ENCODE data around the gene DGKG.

DGKG gene

GRCh38 chr3:186361762-186362536 lies at the start of gene DGKG:
Gene DGKG (minus strand): TSS chr3:186362234. CDS start chr3:186320459, 41,775 bp downstream.
- H3K4me3 ChIP-seq (ENCODE audit: low read length) = peak within 1 kb of the TSS; percentile 46; the same call in 1 of the 2 replicates
- TF ChIP-seq ZNF274 (IDR thresholded peaks at IDR 0.05; ENCODE audit: low read depth, low read length) = no peak

DNA sequence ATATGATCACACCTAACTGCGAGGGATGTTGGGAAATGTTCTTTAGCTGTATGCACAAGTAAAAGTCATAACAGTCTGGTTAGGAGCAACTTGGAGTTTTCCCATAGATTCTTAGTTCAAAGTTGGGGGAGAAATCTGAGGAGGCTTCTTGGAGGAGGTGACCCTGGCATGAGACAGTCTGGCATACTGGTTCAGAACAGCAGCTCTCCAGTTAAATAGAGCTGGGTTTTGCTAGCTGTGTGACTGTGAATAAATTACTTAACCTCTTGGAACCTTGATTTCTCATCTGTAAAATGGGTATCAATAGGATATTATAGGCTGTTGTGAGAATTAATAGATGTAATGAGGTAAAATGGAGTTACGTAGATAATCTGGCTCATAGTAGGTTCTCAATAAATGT lies 49.1 kb upstream of the DGKG start:
- H3K4me3 ChIP-seq (ENCODE audit: low read length) = no peak overlapping the region
- no peak for TF ChIP-seq ZNF274 (IDR thresholded peaks at IDR 0.05; ENCODE audit: low read depth, low read length)

DNA sequence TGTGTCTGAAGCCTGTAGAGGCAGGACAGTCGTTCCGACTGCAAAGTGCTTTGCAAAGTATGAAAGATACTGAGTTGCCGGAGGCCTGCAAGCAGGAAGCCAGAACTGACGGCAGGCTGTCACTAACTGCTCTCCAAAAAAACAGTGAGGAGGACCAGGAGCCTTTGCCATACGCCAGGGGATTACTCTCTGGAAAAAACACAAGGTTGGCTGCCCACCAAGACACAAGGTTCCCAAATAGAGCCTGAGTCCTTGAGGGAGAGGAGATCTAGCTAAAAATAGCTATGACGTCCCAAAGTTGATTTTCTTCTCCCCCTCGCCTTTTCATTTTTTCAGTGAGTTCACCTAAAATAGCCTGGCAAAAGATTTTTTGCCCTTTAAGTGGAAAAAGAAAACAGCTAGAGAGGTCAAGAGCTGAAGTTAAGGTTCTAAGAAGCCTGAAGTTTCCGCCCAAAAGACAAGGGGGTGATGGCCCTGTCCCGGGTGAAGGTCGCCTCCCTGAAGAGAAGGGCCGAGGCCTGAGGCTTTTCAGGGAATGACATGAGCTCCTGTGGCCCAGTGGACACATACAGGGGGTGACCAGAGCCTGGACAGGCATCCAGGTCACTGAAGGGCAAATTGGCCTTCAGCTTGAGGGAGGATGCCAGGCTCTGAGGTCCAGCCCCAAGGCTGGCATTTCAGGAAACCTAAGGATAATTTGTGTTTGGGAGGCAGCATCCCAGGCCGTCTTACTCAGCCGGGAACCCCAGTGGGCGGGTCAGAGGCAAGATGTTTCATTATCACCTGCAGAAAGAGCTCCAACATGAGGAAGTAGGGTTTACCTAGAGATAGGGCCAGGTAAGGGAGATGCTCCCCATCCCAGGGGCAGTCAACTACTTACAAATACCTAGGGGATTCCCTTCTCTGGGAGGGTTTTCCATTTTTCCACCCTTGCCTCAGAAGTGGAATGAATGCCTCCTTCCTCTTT lies 44.9 kb upstream of the DGKG start:
- no peak overlapping the region for H3K4me3 ChIP-seq (ENCODE audit: low read length)
- TF ChIP-seq ZNF274 (IDR thresholded peaks at IDR 0.05; ENCODE audit: low read depth, low read length) = no peak

GRCh38 chr3:186401556-186401955 lies 39.5 kb upstream of the DGKG start:
- H3K4me3 ChIP-seq (ENCODE audit: low read length) = no peak overlapping the region
- no peak for TF ChIP-seq ZNF274 (IDR thresholded peaks at IDR 0.05; ENCODE audit: low read depth, low read length)

DNA sequence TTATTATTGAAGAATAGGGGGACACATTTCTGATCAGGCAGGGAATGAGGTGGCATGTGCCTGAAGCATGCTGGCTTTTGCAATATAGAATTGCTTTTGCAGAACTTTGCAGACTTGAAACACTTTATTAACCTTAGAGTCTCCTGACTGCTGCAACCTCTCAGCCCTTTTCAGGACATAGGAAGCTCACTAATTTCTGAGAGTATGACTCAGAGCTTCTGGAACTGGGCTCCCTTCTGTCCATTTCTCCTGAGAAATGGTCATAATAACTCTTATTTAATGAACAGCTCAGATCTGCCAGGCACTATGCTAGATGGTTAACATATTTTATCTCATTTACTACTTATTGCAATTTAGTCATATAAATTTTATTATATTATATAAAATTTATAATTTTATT lies 38.6 kb upstream of the DGKG start:
- no peak for TF ChIP-seq ZNF274 (IDR thresholded peaks at IDR 0.05; ENCODE audit: low read depth, low read length)
- H3K4me3 ChIP-seq (ENCODE audit: low read length) = no peak overlapping the region

DNA sequence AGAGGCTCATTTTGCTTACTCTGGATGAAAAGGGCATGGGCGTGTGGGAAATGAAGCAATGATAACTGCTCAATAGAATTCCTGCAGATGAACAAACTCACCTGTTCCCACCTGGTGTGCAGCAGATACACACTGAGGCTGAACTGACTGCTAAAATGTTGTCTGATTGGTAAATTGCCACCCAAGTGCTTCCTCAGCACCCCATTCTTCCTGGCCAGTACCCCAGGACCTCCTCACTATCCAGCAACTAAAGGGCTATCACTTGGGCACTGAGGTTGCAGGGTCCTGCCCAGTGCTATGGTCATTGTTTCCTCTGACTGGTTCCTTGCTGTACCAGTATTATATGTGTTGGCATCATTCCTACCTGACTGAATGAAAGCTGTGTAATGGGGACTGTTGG lies 38.0 kb upstream of the DGKG start:
- TF ChIP-seq ZNF274 (IDR thresholded peaks at IDR 0.05; ENCODE audit: low read depth, low read length) = no peak
- H3K4me3 ChIP-seq (ENCODE audit: low read length) = no peak overlapping the region

- H3K4me3 ChIP-seq (ENCODE audit: low read length) = no peak overlapping the region
- no peak for TF ChIP-seq ZNF274 (IDR thresholded peaks at IDR 0.05; ENCODE audit: low read depth, low read length)
Measured at GRCh38 chr3:186394566-186395217, 32.7 kb upstream of the DGKG start.

DNA sequence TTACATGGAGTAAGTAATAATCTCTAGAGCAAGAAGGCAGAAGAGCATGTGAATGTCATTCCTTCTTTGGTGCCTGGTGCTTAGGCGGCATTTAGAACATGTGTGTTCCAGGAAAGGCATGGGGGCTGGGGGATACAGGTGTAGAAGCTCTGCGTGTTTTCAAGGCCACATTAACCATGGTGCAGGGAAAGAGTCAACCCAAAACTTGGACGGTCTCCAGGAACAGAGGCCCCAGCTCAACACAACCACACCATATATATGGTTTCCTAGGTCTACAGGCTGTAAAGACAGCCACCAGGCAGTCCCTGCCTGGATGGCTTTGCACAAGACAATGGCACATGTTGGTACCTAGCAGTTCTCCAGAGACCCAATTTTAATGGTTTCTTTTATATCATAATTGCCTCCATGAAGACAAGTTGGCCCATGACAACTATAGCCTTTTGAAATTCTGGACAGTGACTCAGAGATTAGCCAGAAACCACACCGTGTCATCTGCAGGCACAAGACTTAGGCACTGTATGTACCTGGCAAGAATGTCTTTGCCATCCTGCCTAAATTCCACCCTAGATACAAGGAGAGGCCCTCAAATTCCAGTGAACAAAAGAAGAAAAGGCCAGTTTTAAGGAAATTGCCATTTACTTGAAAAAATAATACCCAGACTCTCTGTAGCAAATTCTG lies 25.0 kb upstream of the DGKG start:
- TF ChIP-seq ZNF274 (IDR thresholded peaks at IDR 0.05; ENCODE audit: low read depth, low read length) = no peak

GRCh38 chr3:186385856-186386602 lies 24.0 kb upstream of the DGKG start:
- H3K4me3 ChIP-seq (ENCODE audit: low read length) = no peak overlapping the region
- no peak for TF ChIP-seq ZNF274 (IDR thresholded peaks at IDR 0.05; ENCODE audit: low read depth, low read length)

More for the DNA sequence above, 25.0 kb upstream of the DGKG start:
- no peak overlapping the region for H3K4me3 ChIP-seq (ENCODE audit: low read length)

DNA sequence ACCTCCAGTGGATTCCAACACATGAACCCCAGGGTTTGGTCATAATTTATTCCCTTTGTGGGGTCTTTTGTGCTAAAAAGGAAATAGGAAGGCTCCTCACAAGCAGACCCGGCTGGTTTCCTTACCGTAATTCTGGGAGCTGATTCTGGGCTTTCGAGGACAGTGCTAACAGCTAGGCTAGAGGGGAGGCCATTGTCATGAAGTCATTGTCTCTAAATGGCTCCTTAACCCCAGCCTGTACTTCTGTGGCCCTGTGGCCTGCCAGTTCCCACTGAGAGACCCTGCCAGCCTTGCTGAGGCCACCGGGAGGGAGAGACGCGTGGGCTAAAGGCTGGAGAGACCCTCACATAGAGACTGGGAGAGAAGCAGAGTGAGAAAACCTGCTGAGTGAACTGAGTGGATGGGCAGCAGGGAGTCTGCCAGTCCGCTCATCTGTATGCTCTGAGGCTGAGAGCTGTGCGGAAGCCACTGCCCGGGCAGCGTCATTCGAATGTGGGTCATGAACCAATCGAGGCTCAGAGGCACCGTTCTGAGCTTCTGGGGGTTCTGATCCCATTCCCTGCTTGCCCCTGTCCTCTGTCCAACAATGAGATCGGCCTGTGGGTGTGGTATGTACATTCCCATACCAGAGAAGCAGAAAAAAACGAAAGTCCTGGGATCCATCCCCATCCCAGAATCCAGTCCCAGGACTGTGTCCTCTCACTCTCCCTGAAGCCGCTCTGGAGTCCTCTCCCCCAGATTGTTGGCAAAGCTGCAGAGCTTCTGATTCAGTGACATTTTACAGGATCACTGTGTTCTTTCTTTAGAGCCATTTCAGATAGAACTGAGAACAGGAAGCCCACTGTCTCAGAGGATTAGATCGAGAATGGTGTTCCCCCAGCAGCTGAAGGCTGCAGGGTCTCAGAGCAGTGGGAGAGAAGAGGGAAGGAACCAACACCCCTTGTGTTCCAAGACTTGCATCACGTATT lies 21.3 kb upstream of the DGKG start:
- no peak for TF ChIP-seq ZNF274 (IDR thresholded peaks at IDR 0.05; ENCODE audit: low read depth, low read length)
- H3K4me3 ChIP-seq (ENCODE audit: low read length) = no peak overlapping the region

- no peak overlapping the region for H3K4me3 ChIP-seq (ENCODE audit: low read length)
- TF ChIP-seq ZNF274 (IDR thresholded peaks at IDR 0.05; ENCODE audit: low read depth, low read length) = no peak
Measured at GRCh38 chr3:186382217-186382885, 20.3 kb upstream of the DGKG start.

Measured in GM08714 (cell line).